ENCODE measurements around the gene CLCN3. TPM values are rescaled to one million over a fixed set of nuclear protein-coding genes. Genes with fewer than 3 reads are reported as not detected.

CLCN3 gene
- total and polyA plus RNA-seq, 2 experiments from 2014 or later: 14.9 to 38.4 TPM

DNA sequence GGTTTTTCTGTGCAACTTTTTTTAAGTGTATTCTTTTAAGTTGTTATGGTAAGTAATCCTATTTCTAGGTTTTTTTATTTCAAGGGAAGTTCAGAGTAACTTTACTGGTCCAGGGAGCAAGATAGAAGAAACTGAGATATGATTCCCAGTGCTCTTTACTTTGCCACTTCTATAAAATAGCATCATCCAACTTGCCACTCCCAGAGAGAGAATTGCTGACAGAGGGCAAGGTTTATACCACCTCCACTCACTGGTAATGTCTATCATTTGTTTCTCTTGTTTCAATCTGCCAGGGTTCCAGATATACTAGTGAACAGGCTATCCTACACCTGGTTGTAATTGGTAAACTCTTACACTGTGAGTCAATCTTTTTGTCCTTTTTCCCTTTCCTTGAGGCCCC lies 3.5 kb upstream of the CLCN3 start:
- Histone ChIP-seq H3K36me3 (replicated peaks; ENCODE audit: insufficient read depth, low read depth) (no peaks in the 10 kb centered on the region), H3K79me2 (peaks cover 11% of the 10 kb centered on the region), H2AFZ (no peak overlapping the region), H3K4me1 (ENCODE audit: insufficient read depth) (no peaks in the 10 kb centered on the region), H4K20me1 (ENCODE audit: insufficient read depth, poor library complexity, severe bottlenecking) (no peaks in the 10 kb centered on the region), H3K27me3 (no peaks in the 10 kb centered on the region), H3K4me2 (no peak overlapping the region), H3K27ac (no peak overlapping the region), H3K9me3 (ENCODE audit: low read depth) (no peaks in the 10 kb centered on the region), H3K4me3 (no peak overlapping the region), H3K9me2 (replicated peaks; ENCODE audit: insufficient read depth) (no peaks in the 10 kb centered on the region)
- DNase-seq (ENCODE audit: low spot score): no peak
- TF ChIP-seq, protein P1, sequence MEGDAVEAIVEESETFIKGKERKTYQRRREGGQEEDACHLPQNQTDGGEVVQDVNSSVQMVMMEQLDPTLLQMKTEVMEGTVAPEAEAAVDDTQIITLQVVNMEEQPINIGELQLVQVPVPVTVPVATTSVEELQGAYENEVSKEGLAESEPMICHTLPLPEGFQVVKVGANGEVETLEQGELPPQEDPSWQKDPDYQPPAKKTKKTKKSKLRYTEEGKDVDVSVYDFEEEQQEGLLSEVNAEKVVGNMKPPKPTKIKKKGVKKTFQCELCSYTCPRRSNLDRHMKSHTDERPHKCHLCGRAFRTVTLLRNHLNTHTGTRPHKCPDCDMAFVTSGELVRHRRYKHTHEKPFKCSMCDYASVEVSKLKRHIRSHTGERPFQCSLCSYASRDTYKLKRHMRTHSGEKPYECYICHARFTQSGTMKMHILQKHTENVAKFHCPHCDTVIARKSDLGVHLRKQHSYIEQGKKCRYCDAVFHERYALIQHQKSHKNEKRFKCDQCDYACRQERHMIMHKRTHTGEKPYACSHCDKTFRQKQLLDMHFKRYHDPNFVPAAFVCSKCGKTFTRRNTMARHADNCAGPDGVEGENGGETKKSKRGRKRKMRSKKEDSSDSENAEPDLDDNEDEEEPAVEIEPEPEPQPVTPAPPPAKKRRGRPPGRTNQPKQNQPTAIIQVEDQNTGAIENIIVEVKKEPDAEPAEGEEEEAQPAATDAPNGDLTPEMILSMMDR (IDR thresholded peaks at IDR 0.05; ENCODE audit: poor library complexity): no peak
- TF ChIP-seq EZH2 (IDR thresholded peaks at IDR 0.05; ENCODE audit: borderline replicate concordance) (no peak), EZH2phosphoT487 (IDR thresholded peaks at IDR 0.05; ENCODE audit: low read depth, severe bottlenecking, unreplicated experiment) (no peak)

- Histone ChIP-seq H3K4me2 (no peak overlapping the region), H3K4me1 (ENCODE audit: insufficient read depth) (no peaks in the 10 kb centered on the region), H4K20me1 (ENCODE audit: insufficient read depth, poor library complexity, severe bottlenecking) (no peaks in the 10 kb centered on the region), H3K27ac (no peak overlapping the region), H3K9me3 (ENCODE audit: low read depth) (no peaks in the 10 kb centered on the region), H3K27me3 (no peaks in the 10 kb centered on the region), H3K4me3 (no peak overlapping the region), H3K9me2 (replicated peaks; ENCODE audit: insufficient read depth) (no peaks in the 10 kb centered on the region), H3K36me3 (replicated peaks; ENCODE audit: insufficient read depth, low read depth) (no peaks in the 10 kb centered on the region), H2AFZ (no peak overlapping the region), H3K79me2 (peaks cover 15% of the 10 kb centered on the region)
- 84% methylated on average over 2 of the region's 2 CpGs for WGBS (ENCODE audit: low lambda C conversion rate, missing lambda C conversion rate)
- no peak for DNase-seq (ENCODE audit: low spot score)
- TF ChIP-seq, protein P1 (IDR thresholded peaks at IDR 0.05; ENCODE audit: poor library complexity): no peak
- TF ChIP-seq EZH2phosphoT487 (IDR thresholded peaks at IDR 0.05; ENCODE audit: low read depth, severe bottlenecking, unreplicated experiment) (no peak), EZH2 (IDR thresholded peaks at IDR 0.05; ENCODE audit: borderline replicate concordance) (no peak)
Measured at GRCh38 chr4:169617306-169617705, 3.1 kb upstream of the CLCN3 start.

DNA sequence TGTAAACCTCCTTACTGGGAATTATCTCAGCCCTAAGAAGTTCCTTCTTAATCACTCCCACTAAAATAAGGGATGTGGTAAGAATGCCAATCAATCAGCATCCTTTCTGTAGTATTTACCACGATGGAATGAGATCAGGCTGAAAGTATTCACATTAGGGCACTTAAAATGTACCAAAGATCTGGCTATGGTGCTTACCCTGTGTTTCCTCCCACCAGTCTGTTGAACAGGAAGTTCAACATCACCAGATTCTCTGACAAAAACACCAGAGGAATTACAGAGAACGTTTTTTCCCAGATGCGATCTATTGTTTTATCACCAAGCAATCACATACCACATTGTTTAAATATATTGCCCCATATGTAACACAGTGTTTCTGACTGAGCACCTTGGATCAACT lies 2.1 kb upstream of the CLCN3 start:
- 59% methylated on average over 3 of the region's 3 CpGs for WGBS (ENCODE audit: low lambda C conversion rate, missing lambda C conversion rate)
- no peaks in the 10 kb centered on the region for H3K4me1 ChIP-seq (ENCODE audit: insufficient read depth)
- no peaks in the 10 kb centered on the region for H3K27me3 ChIP-seq
- H3K27ac ChIP-seq: no peak overlapping the region
- TF ChIP-seq EZH2phosphoT487 (IDR thresholded peaks at IDR 0.05; ENCODE audit: low read depth, severe bottlenecking, unreplicated experiment): no peak
- TF ChIP-seq, protein P1 (IDR thresholded peaks at IDR 0.05; ENCODE audit: poor library complexity): no peak
- no peak for TF ChIP-seq EZH2 (IDR thresholded peaks at IDR 0.05; ENCODE audit: borderline replicate concordance)
- H2AFZ ChIP-seq: no peak overlapping the region
- no peaks in the 10 kb centered on the region for H3K9me2 ChIP-seq (replicated peaks; ENCODE audit: insufficient read depth)
- H3K36me3 ChIP-seq (replicated peaks; ENCODE audit: insufficient read depth, low read depth): no peaks in the 10 kb centered on the region
- H3K4me2 ChIP-seq: no peak overlapping the region
- no peak overlapping the region for H3K4me3 ChIP-seq
- DNase-seq (ENCODE audit: low spot score): no peak
- H3K9me3 ChIP-seq (ENCODE audit: low read depth): no peaks in the 10 kb centered on the region
- H4K20me1 ChIP-seq (ENCODE audit: insufficient read depth, poor library complexity, severe bottlenecking): no peaks in the 10 kb centered on the region
- peaks cover 24% of the 10 kb centered on the region for H3K79me2 ChIP-seq

- H3K9me3 ChIP-seq (ENCODE audit: low read depth): no peaks in the 10 kb centered on the region
- DNase-seq (ENCODE audit: low spot score): no peak
- TF ChIP-seq, protein P1 (IDR thresholded peaks at IDR 0.05; ENCODE audit: poor library complexity): no peak
- no peak for TF ChIP-seq EZH2 (IDR thresholded peaks at IDR 0.05; ENCODE audit: borderline replicate concordance)
- TF ChIP-seq EZH2phosphoT487 (IDR thresholded peaks at IDR 0.05; ENCODE audit: low read depth, severe bottlenecking, unreplicated experiment): no peak
- H3K4me2 ChIP-seq: peak overlapping the region; percentile 84
- peak overlapping the region; percentile 55 for H2AFZ ChIP-seq
- no peaks in the 10 kb centered on the region for H3K9me2 ChIP-seq (replicated peaks; ENCODE audit: insufficient read depth)
- peak overlapping the region; percentile 48 for H3K4me3 ChIP-seq
- no peaks in the 10 kb centered on the region for H3K4me1 ChIP-seq (ENCODE audit: insufficient read depth)
- H3K27ac ChIP-seq: peak overlapping the region; percentile 97
- peaks cover 3% of the 10 kb centered on the region for H3K36me3 ChIP-seq (replicated peaks; ENCODE audit: insufficient read depth, low read depth)
- peaks cover 31% of the 10 kb centered on the region for H3K79me2 ChIP-seq
- no peaks in the 10 kb centered on the region for H4K20me1 ChIP-seq (ENCODE audit: insufficient read depth, poor library complexity, severe bottlenecking)
- H3K27me3 ChIP-seq: no peaks in the 10 kb centered on the region
- WGBS (ENCODE audit: low lambda C conversion rate, missing lambda C conversion rate): 84% methylated on average over 4 of the region's 4 CpGs
Measured at GRCh38 chr4:169618986-169619385, 1.4 kb upstream of the CLCN3 start.
